GM18508 (cell line): Measurements from ENCODE around the gene CAPZB.

ENCODE experiments used
- ATAC-seq: cut with Tn5 transposase; IDR thresholded peaks from one replicate; pipeline ENCODE4 v1.9.1; 2021; ENCODE audit warnings: moderate number of reproducible peaks; ENCODE audit not compliant: insufficient read depth, unreplicated experiment

The CAPZB gene

GRCh38 chr1:19412654-19413053 lies 72.7 kb downstream of the CAPZB start:
- no peak for ATAC-seq

GRCh38 chr1:19411612-19412011 lies 73.7 kb downstream of the CAPZB start:
- ATAC-seq = no peak

GRCh38 chr1:19410393-19410792 lies 74.9 kb downstream of the CAPZB start:
- ATAC-seq = no peak

GRCh38 chr1:19409477-19410341 lies 75.6 kb downstream of the CAPZB start:
- ATAC-seq = no peak

- ATAC-seq = no peak
Observed at GRCh38 chr1:19407494-19408096, 77.7 kb downstream of the CAPZB start.

- ATAC-seq = no peak
Observed at GRCh38 chr1:19406680-19407079, 78.7 kb downstream of the CAPZB start.

GRCh38 chr1:19405761-19406487 lies 79.4 kb downstream of the CAPZB start:
- no peak for ATAC-seq

- ATAC-seq = no peak
Observed at GRCh38 chr1:19405195-19405760, 80.1 kb downstream of the CAPZB start.

GRCh38 chr1:19404748-19405147 lies 80.6 kb downstream of the CAPZB start:
- no peak for ATAC-seq

- ATAC-seq = no peak
Observed at GRCh38 chr1:19403256-19403655, 82.1 kb downstream of the CAPZB start.

GRCh38 chr1:19402031-19402813 lies 83.1 kb downstream of the CAPZB start:
- no peak for ATAC-seq

GRCh38 chr1:19401535-19401889 lies 83.8 kb downstream of the CAPZB start:
- ATAC-seq = no peak

GRCh38 chr1:19400875-19401534 lies 84.3 kb downstream of the CAPZB start:
- ATAC-seq = no peak

GRCh38 chr1:19400192-19400611 lies 85.1 kb downstream of the CAPZB start:
- no peak for ATAC-seq

- ATAC-seq = no peak
Observed at GRCh38 chr1:19398309-19398760, 87.0 kb downstream of the CAPZB start.

- no peak for ATAC-seq
Observed at GRCh38 chr1:19397217-19397945, 88.0 kb downstream of the CAPZB start.

- ATAC-seq = no peak
Observed at GRCh38 chr1:19396280-19396679, 89.1 kb downstream of the CAPZB start.

GRCh38 chr1:19395678-19396192 lies 89.6 kb downstream of the CAPZB start:
- no peak for ATAC-seq

- ATAC-seq = no peak
Observed at GRCh38 chr1:19393046-19393445, 92.3 kb downstream of the CAPZB start.
